HG03135 (cell line): ENCODE results near the gene FATE1.

Experiments used
- ATAC-seq: cut with Tn5 transposase; IDR thresholded peaks from one replicate; pipeline ENCODE4 v1.9.1; 2021; ENCODE audit warnings: mild to moderate bottlenecking, moderate library complexity; ENCODE audit not compliant: unreplicated experiment

Gene FATE1

GRCh38 chrX:151703487-151703886, 12.3 kb upstream of the FATE1 start:
- ATAC-seq, result no peak

- no peak for ATAC-seq
These were observed 11.7 kb upstream of the FATE1 start for GRCh38 chrX:151704041-151704663.

DNA sequence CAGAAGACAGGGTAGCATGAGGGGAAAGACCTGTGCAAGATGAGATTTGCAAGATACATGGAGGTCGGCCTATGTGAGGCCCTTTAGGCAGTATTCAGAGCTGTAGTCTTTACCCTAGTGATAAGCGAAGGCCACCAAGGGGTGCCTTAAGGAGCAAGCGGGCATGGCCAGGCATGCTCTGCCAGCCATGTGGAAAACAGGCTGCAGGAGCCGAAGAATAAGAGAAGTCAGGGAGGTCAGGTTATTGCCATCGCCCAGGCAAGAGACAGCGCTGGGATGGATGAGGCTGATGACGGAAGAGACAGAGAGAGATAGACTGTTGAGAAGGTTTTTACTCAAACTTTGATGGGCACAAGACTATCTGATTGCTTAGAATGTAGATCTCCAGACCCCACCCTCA, 7.0 kb upstream of the FATE1 start:
- ATAC-seq, result no peak

DNA sequence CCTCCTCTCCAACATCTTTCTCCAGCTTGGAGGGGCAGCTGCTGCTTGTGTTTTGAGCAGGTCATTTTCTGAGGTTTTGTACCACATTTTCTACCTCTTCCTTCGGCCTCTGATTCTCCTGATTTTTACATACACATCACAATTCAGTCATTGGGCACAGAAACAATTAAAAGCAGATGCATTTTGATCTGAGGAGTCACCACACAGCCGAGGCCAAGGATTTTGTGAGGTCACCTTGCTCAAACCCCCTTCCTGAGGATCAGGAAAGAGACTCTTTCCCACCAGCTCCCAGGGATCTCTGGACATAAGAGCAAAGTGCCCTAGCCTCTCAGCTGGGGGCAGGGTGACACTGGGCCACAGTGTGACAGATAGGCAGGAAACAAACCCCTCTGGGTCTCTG, 5.4 kb upstream of the FATE1 start:
- no peak for ATAC-seq

DNA sequence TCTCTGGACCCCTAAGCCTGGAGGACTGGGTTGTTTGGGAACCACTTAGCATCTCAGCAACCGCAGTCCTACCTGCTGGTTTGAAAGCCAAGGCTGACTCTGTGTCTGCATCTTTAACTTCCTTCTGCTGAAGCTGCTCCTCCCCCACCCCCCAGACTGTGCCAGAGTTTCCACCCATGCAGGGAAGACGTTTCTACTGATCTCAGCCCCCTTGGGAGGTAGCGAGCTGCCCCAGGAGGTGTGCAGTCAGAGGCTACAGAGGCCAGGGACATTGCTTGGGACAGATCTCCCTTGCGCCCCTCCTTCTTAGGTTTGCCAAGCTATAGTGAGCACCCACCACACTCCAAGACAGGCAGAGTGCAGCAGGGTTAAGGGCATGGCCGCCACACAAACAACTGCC, 4.7 kb upstream of the FATE1 start:
- no peak for ATAC-seq

DNA sequence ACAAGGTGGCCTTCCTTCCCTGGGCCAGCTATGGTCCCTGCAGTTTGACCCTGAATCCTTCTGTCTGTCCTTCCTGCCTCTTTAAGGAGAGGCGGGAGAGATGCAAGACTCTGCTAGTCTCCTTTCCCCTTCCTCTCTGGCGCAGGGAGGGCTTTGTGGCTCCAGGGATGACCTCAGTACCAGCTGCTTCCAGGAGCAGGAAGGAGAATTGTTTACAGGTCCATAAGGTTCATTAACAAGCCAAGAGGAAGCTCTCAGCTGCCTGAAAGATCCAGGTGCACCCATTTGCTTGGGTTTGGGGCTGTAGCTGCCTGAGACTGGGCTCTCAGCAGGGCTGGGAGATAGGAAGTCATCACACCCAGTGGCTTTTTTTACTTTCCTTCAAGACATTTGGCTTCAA, 4.0 kb upstream of the FATE1 start:
- ATAC-seq, result no peak

DNA sequence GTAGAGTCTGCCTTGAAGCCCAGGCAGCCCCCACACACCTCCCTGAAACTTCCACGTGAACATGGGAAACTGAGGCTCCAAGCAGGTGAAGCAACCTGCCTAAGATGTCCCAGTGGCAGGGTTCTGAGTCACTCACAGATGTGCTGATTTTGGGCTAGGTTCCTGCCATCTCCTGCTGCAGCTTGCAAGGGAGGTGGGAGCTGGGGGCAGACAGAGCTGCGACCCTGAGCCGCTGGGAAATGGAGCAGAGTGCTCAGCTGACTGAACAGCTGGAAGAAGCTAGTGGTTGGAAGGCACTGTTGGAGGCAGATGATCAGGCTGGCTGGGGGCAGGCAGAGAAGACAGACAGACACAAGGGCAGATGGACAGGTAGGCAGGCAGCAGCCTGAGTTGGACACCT, 3.6 kb upstream of the FATE1 start:
- ATAC-seq, result no peak

- ATAC-seq, result no peak
These were observed 2.0 kb upstream of the FATE1 start for GRCh38 chrX:151713849-151714248.

DNA sequence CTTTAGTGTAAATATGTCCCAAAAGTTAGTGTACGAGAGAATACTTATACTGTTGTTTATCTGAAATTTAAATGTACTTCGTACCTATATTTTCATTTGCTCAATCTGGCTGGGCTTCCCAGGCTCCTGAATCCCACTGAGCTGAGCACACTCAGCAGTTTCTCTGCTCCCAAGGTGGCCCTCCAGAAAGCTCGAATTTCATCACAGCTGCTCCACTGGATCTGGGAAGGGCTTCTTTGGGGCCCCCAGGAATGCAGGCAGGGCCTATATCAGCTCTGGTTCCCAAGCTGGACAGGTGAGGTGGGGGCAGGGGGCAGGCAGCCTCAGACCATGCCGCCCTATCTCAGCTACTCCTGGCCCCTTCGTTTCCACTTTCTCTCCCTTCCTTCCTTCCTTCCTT, 1.5 kb upstream of the FATE1 start:
- ATAC-seq, result no peak

DNA sequence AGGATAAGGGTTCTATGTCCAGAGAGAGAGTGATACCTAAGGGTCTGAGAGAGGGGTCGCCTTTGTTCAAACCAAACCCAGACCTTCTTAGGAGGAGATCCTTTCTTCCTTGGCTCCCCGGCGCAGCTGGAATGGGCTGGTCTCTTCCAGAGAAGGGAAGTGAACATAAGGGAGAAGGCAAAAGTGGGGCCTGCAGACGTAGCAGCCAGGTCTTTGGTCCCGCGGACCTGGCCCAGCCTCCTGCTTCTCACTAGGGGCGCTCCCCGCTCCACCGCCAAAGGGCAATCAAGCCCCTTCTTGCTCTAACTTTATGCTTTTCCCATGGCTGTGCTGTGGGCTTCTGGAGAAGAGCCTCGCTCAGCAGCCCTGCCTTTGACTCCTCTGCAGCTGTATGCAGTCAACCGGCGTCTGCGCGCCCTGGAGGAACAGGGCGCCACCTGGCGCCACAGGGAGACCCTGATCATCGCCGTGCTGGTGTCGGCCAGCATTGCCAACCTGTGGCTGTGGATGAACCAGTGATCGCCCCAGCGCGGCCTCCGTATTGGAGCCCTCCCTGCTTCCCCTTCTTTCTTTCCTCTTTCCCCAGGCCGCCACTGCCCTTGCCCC, 6.5 kb downstream of the FATE1 start:
- ATAC-seq, result no peak

DNA sequence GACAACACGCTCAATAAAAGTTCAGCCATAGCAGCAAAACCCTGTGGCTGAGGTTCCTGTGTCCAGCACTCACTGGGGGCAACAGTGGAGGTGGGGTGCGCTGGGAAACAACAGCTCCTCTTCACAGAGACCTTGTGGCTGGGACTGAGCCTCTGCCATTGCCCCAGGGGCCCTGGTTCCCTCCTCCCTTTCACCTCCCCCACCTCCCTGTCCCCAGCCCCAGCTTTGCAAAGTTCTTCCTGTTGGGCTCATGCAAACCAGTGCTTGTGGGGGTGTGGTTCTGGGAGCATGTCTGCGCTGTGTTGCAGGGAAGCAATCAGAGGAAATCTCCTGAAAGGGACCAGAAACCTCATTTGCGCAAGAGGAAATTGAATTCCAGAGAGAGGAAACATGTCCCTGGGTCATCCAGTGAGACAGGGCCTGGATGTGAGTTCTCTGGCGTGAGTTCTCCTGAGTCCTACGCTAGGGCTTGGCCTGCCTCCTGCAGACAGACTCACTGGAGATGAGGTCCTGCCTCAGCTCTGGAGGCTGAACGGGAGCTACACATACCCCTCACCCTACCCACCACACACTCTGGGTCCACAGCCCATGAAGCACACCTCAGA, 7.4 kb downstream of the FATE1 start:
- ATAC-seq, result no peak

GRCh38 chrX:151724563-151725337, 8.9 kb downstream of the FATE1 start:
- no peak for ATAC-seq

DNA sequence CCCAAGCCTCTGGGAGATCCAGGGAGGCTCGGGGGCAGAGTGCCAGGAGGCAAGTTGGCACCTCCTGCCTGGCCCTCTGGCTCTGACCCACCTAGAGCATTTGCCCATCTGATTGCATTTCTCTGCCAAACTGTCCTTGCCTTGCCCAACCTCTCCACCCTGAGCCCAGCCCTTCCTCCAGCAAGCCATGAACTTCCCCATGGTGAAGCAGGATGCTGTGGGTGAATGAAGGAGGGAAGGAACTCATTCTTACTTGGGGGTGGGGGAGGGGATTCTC, 9.4 kb downstream of the FATE1 start:
- no peak for ATAC-seq

DNA sequence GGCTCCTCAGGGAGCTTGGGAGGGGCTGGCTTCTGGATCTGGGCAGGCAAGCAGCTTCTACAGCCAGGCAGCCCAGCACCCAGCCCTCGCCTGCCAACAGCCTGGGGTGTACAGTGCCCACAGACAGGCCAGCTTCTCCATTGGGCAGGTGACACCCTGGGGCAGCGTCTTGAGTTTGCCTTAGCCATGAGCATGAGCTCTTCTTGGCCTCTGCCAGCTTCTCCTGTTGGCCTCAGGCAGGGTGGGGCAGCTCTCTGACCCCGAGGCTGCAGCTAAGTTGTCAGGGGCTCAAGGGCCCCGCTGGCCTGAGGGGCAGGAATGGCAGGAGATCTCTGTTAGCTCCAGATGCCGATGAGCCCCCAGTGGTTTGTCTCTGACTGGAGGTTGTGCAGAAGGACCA, 10.9 kb downstream of the FATE1 start:
- ATAC-seq, result no peak

GRCh38 chrX:151727346-151727745, 11.5 kb downstream of the FATE1 start:
- no peak for ATAC-seq

- no peak for ATAC-seq
These were observed 13.4 kb downstream of the FATE1 start for GRCh38 chrX:151729056-151729725.

DNA sequence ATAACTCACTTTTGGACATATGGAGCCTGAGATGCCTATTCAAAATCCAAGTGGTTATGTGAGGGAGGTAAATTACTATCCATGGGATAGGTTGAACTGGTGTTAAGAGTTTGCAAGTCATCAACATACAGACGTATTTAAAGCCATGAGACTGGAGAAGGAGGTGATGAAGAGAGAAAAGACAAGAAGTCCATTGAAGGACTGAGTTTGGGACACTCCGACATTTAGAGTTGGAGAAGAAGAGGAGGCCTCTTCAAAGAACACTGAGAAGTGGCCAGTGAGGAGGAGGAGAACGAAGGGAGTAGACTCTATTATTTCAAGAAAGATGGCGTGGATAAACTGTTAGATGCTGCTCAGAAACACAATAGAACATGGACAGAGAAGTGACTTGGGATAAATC, 18.6 kb downstream of the FATE1 start, which contains the start of gene CNGA2:
CNGA2 (plus strand) TSS at position 301 of the 400 bp plus-strand sequence. CDS start 3,738 bp downstream, outside the sequence.
- no peak for ATAC-seq

DNA sequence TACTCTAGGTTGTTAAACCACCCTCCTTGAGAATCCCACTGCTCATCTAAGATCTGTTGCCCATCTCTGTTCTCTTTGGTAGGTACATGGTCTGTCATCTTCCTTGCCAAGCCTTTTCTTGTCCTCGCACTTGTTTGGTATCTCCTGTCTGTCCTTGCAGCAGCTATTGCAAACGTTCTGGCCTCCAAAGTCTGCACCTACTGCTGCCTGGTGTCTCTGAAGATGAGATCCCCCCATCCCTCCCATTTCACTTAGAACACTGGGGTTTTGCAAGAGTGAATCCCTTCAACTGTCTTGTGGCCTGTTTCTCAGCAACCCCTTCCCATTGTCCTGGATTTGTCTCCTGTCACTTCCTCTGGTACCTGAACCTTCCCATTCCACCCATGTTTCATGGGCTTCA, 19.4 kb downstream of the FATE1 start:
- no peak for ATAC-seq

DNA sequence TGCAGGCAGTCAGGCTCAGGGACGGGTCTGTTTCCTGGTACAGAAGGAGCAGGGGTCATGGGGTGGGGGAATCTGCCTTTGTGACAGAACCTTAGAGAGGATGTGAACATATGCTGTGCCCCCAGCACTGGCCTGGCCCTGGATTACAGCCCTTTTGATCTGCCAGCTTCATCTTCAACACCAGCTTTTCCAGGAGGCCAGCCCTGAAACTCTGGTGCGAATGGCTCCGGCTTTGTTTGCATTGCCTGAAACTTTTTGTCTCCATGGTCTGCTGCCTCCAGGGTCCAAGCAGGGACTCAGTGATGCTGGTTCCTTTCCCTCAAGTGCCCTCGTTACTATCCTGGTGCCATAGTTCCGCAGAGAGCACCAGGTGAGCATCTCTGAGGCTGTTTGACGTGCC, 20.9 kb downstream of the FATE1 start:
- ATAC-seq, result no peak

DNA sequence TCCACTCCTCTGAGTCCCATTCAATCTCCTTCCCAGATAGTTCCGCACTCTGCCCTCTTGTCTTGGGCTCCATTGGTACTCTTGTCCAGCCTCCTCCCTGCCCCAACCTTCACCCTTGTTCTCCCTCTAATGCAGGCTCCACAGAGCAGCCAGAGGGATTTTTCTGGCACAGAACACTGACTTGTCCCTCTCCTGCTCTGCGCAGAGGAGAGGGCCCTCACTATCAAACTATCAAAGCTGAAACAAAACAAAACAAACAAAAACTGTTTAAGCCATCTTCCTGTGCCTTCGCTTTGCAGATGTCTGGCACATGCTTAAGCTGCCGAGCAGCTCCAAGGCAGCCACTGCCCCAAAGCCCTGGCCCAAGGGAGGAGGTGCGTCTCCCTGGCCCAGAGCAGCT, 21.7 kb downstream of the FATE1 start:
- no peak for ATAC-seq

GRCh38 chrX:151738751-151739150, 22.9 kb downstream of the FATE1 start:
- ATAC-seq, result no peak

DNA sequence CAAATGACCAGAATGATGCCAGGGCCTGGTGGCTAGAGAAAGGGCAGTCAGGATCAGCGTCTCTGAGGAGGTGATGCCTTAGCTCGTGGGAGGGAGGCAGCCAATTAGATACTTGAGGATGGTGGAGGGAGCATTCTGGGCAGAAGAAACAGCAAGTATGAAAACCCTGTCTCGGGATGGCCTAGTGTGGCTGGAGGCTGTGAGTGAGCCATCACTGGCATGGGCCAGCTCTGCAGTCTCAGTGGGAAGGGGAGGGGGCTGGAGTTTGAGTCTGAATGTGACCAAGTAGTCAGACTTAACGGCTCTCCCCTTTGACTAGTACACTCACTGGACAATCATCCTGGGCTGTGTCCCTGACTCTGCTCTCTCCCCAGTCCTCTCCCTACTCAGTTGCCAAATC, 25.8 kb downstream of the FATE1 start:
- no peak for ATAC-seq
